A673 (cell line): ENCODE results near the gene PRDM16. TPM values are rescaled to one million over a fixed set of nuclear protein-coding genes. Genes with fewer than 3 reads are reported as not detected.

Source experiments
- BruUV-seq: library from RNA; stranded (reverse); fragments of 400-500 nt; replicated peaks from 2 replicates; lab custom pipeline; 2021; lab: Mats Ljungman, UMichigan
- CTCF ChIA-PET: fragments of 300-600 bp; sonication (Branson Sonifier 250); formaldehyde crosslinking; loops from one replicate; lab custom pipeline; 2022; ENCODE audit warnings: antibody characterized with exemption; lab: Charles Lee
- POLR2A ChIA-PET: fragments of 300-600 bp; sonication (Branson Sonifier 250); formaldehyde crosslinking; loops from one replicate; lab custom pipeline; 2022; ENCODE audit warnings: antibody characterized with exemption; ENCODE audit not compliant: low non-redundant PET; lab: Charles Lee
- DNase-seq: peaks from one replicate; pipeline ENCODE4 v3.0.0-alpha.2; 2015; ENCODE audit warnings: low spot score
- H3K27ac ChIP-seq: fragments of 200-600 bp; sonication (generic); 2 replicates; pipeline ENCODE4 v1.5.1; 2016; ENCODE audit warnings: mixed run types, low read depth, mild to moderate bottlenecking, mixed read lengths, antibody characterized with exemption, low read length; ENCODE audit not compliant: poor library complexity, severe bottlenecking
- H3K27me3 ChIP-seq: fragments of 200-600 bp; sonication (generic); replicated peaks from 2 replicates; pipeline ENCODE4 v1.6.1; 2017; ENCODE audit warnings: mixed run types, low read depth, mild to moderate bottlenecking, mixed read lengths, antibody characterized with exemption, low read length; ENCODE audit not compliant: insufficient read depth, poor library complexity
- H3K36me3 ChIP-seq: fragments of 200-600 bp; sonication (generic); 2 replicates; pipeline ENCODE4 v1.6.1; 2016; ENCODE audit warnings: mixed run types, mild to moderate bottlenecking, mixed read lengths, antibody characterized with exemption, low read length; ENCODE audit not compliant: insufficient read depth, poor library complexity, severe bottlenecking
- H3K4me1 ChIP-seq: fragments of 200-600 bp; sonication (generic); 2 replicates; pipeline ENCODE4 v1.6.1; 2017; ENCODE audit warnings: mixed run types, mild to moderate bottlenecking, mixed read lengths, antibody characterized with exemption, low read length; ENCODE audit not compliant: insufficient read depth, poor library complexity, severe bottlenecking
- H3K4me3 ChIP-seq: fragments of 200-600 bp; sonication (generic); 2 replicates; pipeline ENCODE4 v1.5.1; 2016; ENCODE audit warnings: low read depth, mixed run types, mild to moderate bottlenecking, mixed read lengths, low read length; ENCODE audit not compliant: poor library complexity, severe bottlenecking
- H3K9me3 ChIP-seq: fragments of 200-600 bp; sonication (generic); 2 replicates; pipeline ENCODE4 v1.6.1; 2016; ENCODE audit warnings: mixed run types, low read depth, mild to moderate bottlenecking, mixed read lengths, antibody characterized with exemption, low read length; ENCODE audit not compliant: poor library complexity, severe bottlenecking
- CTCF ChIP-seq: fragments of 300-800, 200-600 bp; sonication (generic); conservative IDR thresholded peaks from 2 replicates; pipeline ENCODE4 v1.5.1; 2017; ENCODE audit warnings: low read depth, mild to moderate bottlenecking, antibody characterized with exemption, low read length, moderate library complexity, mixed read lengths
- EZH2 ChIP-seq: fragments of 200-600 bp; sonication (generic); IDR thresholded peaks from 2 replicates; pipeline ENCODE4 v1.6.1; 2017; ENCODE audit warnings: borderline replicate concordance, low read depth, mild to moderate bottlenecking, mixed read lengths, antibody characterized with exemption, low read length; ENCODE audit not compliant: poor library complexity, severe bottlenecking
- intact Hi-C: fragments of 100-400 bp; cut with micrococcal nuclease; formaldehyde crosslinking; loops from one replicate; pipeline ENCODE4 v1.10.0; 2022; ENCODE audit not compliant: unreplicated experiment
- total RNA-seq: library from RNA; stranded (reverse); gene quantifications from 2 replicates; pipeline ENCODE4 v1.2.3, GENCODE V29; 2021

The PRDM16 gene
- total RNA-seq, 1 experiment from 2014 or later, result 0.49 TPM

GRCh38 chr1:3161176-3161840 lies 92.3 kb downstream of the PRDM16 start:
- Histone ChIP-seq H3K27ac (no peak overlapping the region), H3K4me3 (no peak overlapping the region), H3K9me3 (no peaks in the 10 kb centered on the region), H3K36me3 (no peaks in the 10 kb centered on the region), H3K27me3 (peaks cover 34% of the 10 kb centered on the region), H3K4me1 (no peaks in the 10 kb centered on the region)
- intact Hi-C loops, result no loop called here
- no TSS peak for BruUV-seq
- TF ChIP-seq EZH2, result no peak
- TF ChIP-seq CTCF, result no peak
- ChIA-PET CTCF (no interaction called here), POLR2A (no interaction called here)
- no peak for DNase-seq

- no peak for TF ChIP-seq CTCF
- no peak for DNase-seq
- CTCF ChIA-PET, result no interaction called here
- Histone ChIP-seq H3K27ac (no peak overlapping the region), H3K4me3 (no peak overlapping the region), H3K36me3 (no peaks in the 10 kb centered on the region), H3K4me1 (no peaks in the 10 kb centered on the region), H3K9me3 (no peaks in the 10 kb centered on the region), H3K27me3 (peaks cover 28% of the 10 kb centered on the region)
- intact Hi-C loops, result no loop called here
- BruUV-seq, result no TSS peak
- POLR2A ChIA-PET, result no interaction called here
Observed at GRCh38 chr1:3162322-3162882, 93.4 kb downstream of the PRDM16 start.

- H3K27ac ChIP-seq, result no peak overlapping the region
- CTCF ChIA-PET, result no interaction called here
- no peaks in the 10 kb centered on the region for H3K4me1 ChIP-seq
- no peak for DNase-seq
- intact Hi-C loops, result no loop called here
- POLR2A ChIA-PET, result interaction anchor here (0.7 kb wide), 1 partner anchor 21 kb away, joined by 3 read pairs; no protein-coding TSS in a partner anchor
- no peaks in the 10 kb centered on the region for H3K9me3 ChIP-seq
- TF ChIP-seq CTCF (no peak), EZH2 (no peak)
- no peaks in the 10 kb centered on the region for H3K36me3 ChIP-seq
- no peak overlapping the region for H3K4me3 ChIP-seq
- peaks cover 28% of the 10 kb centered on the region for H3K27me3 ChIP-seq
- no TSS peak for BruUV-seq
Observed at GRCh38 chr1:3163356-3163755, 94.4 kb downstream of the PRDM16 start.
